MM.1S (cell line): ENCODE results near the gene FRG2B.

ENCODE experiments used
- DNase-seq: peaks from one replicate; pipeline ENCODE4 v3.0.0-alpha.2; 2015
- H2AFZ ChIP-seq: fragments of 300-600 bp; sonication (generic); 2 replicates; pipeline ENCODE4 v1.6.0; 2016; ENCODE audit warnings: antibody characterized with exemption, low read length
- H3F3A ChIP-seq: fragments of 300-600 bp; sonication (generic); 2 replicates; pipeline ENCODE4 v1.6.1; 2016; ENCODE audit warnings: mild to moderate bottlenecking, antibody characterized with exemption, low read length, moderate library complexity, mixed read lengths; ENCODE audit not compliant: insufficient read depth
- H3K27ac ChIP-seq: fragments of 300-600 bp; sonication (generic); 2 replicates; pipeline ENCODE4 v1.5.1; 2016; ENCODE audit warnings: mild to moderate bottlenecking, low read length
- H3K27me3 ChIP-seq: fragments of 300-600 bp; sonication (generic); replicated peaks from 2 replicates; pipeline ENCODE4 v1.6.0; 2016; ENCODE audit warnings: low read length; ENCODE audit not compliant: insufficient read depth
- H3K36me3 ChIP-seq: fragments of 300-600 bp; sonication (generic); replicated peaks from 2 replicates; pipeline ENCODE4 v1.6.1; 2016; ENCODE audit warnings: mild to moderate bottlenecking, low read length, mixed read lengths; ENCODE audit not compliant: insufficient read depth
- H3K4me1 ChIP-seq: fragments of 300-600 bp; sonication (generic); 2 replicates; pipeline ENCODE4 v1.6.1; 2016; ENCODE audit warnings: low read length, mixed read lengths
- H3K4me2 ChIP-seq: fragments of 300-600 bp; sonication (generic); 2 replicates; pipeline ENCODE4 v1.6.0; 2016; ENCODE audit warnings: low read depth, low read length
- H3K4me3 ChIP-seq: fragments of 300-600 bp; sonication (generic); 2 replicates; pipeline ENCODE4 v1.5.1; 2016; ENCODE audit warnings: low read length, mixed read lengths
- H3K79me2 ChIP-seq: fragments of 300-600 bp; sonication (generic); 2 replicates; pipeline ENCODE4 v1.6.1; 2016; ENCODE audit warnings: mixed run types, low read length, mixed read lengths
- H3K9ac ChIP-seq: fragments of 300-600 bp; sonication (generic); 2 replicates; pipeline ENCODE4 v1.6.1; 2016; ENCODE audit warnings: low read length, mixed read lengths
- H3K9me2 ChIP-seq: fragments of 300-600 bp; sonication (generic); replicated peaks from 2 replicates; pipeline ENCODE4 v1.6.1; 2016; ENCODE audit warnings: mild to moderate bottlenecking, low read length, mixed read lengths; ENCODE audit not compliant: insufficient read depth
- H3K9me3 ChIP-seq: fragments of 300-600 bp; sonication (generic); replicated peaks from 2 replicates; pipeline ENCODE4 v1.6.1; 2016; ENCODE audit warnings: mild to moderate bottlenecking, low read length, mixed read lengths; ENCODE audit not compliant: insufficient read depth
- H4K20me1 ChIP-seq: fragments of 300-600 bp; sonication (generic); 2 replicates; pipeline ENCODE4 v1.6.1; 2016; ENCODE audit warnings: mild to moderate bottlenecking, low read length, moderate library complexity, mixed read lengths; ENCODE audit not compliant: insufficient read depth
- EZH2 ChIP-seq: fragments of 300-600 bp; sonication (generic); optimal IDR thresholded peaks from 2 replicates; pipeline ENCODE3; 2017; ENCODE audit warnings: low read depth, mild to moderate bottlenecking, antibody characterized with exemption, low read length, mixed read lengths
- EZH2phosphoT487 ChIP-seq: fragments of 300-600 bp; sonication (generic); IDR thresholded peaks from 2 replicates; pipeline ENCODE4 v1.6.1; 2018; ENCODE audit warnings: antibody characterized with exemption, low read length
- TF ChIP-seq, protein P1 (sequence below): fragments of 300-600 bp; sonication (generic); IDR thresholded peaks from 2 replicates; pipeline ENCODE4 v1.5.1; 2016; ENCODE audit warnings: antibody characterized with exemption, low read length, mixed read lengths

Gene FRG2B

DNA sequence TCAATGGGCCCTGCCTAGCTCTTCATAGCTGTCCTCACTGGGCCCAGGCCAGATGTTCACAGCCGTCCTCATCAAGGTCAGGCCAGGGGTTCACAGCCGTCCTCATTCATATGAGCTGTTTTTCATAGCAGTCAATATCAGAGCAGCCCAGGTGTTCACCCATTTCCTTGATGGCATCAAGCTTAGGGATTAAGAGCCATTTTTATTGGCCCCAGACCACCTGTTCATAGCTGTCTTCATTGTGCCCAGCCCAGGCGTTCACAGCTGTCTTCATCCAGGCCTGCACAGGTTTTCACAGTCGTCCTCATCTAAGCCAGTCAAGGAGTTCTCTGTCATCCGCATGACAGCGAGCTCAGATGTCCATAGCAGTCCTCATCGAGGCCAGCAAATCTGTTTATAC lies 9.4 kb downstream of the FRG2B start:
- Histone ChIP-seq H3K4me2 (no peak overlapping the region), H3K27ac (no peak overlapping the region), H3K9me3 (no peaks in the 10 kb centered on the region), H3F3A (no peaks in the 10 kb centered on the region), H3K9me2 (no peaks in the 10 kb centered on the region), H3K36me3 (no peaks in the 10 kb centered on the region), H3K9ac (no peak overlapping the region), H4K20me1 (no peaks in the 10 kb centered on the region), H2AFZ (no peak overlapping the region), H3K79me2 (no peaks in the 10 kb centered on the region), H3K4me1 (no peaks in the 10 kb centered on the region), H3K27me3 (no peaks in the 10 kb centered on the region; the same call in 1 of the 2 replicates), H3K4me3 (no peak overlapping the region)
- TF ChIP-seq EZH2 (no peak), EZH2phosphoT487 (no peak)
- TF ChIP-seq, protein P1, sequence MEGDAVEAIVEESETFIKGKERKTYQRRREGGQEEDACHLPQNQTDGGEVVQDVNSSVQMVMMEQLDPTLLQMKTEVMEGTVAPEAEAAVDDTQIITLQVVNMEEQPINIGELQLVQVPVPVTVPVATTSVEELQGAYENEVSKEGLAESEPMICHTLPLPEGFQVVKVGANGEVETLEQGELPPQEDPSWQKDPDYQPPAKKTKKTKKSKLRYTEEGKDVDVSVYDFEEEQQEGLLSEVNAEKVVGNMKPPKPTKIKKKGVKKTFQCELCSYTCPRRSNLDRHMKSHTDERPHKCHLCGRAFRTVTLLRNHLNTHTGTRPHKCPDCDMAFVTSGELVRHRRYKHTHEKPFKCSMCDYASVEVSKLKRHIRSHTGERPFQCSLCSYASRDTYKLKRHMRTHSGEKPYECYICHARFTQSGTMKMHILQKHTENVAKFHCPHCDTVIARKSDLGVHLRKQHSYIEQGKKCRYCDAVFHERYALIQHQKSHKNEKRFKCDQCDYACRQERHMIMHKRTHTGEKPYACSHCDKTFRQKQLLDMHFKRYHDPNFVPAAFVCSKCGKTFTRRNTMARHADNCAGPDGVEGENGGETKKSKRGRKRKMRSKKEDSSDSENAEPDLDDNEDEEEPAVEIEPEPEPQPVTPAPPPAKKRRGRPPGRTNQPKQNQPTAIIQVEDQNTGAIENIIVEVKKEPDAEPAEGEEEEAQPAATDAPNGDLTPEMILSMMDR = no peak
- no peak for DNase-seq

DNA sequence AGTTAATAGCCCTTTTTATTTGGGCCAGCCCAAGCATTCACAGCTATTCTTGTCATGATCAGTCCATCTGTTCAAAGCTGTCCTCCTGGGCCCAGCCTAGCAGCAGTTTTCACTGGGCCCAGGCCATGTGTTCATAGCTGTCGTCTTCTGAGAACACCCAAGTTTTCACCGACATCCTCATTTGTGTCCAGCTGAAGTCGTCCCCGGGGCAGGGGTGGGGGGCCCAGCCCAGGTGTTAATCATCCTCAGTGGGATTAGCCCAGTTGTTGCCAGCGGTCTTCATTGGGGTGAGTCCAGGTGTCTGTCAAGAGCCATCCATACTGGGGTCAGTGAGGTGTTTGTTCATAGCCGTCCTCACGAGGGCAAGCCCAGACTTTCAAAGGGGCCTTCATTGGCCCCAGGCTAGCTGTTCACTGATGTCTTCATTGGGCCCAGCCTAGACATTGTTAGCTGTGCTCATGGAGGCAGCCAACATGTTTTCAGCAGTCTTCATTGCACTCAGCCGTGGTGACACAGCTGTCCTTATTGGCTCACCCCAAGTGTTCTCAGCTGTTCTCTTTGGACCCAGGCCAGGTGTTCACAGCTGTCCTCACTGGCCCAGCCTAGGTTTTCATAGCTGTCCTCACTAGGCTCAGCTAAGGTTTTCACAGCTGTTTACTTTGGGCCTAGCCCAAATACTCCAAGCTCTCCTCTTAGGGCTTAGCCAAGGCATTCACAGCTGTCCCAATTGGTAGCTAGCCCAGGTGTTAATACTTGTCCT lies 10.0 kb downstream of the FRG2B start:
- no peak overlapping the region for H3K4me2 ChIP-seq
- H3K27me3 ChIP-seq = no peaks in the 10 kb centered on the region; the same call in 1 of the 2 replicates
- H2AFZ ChIP-seq = no peak overlapping the region
- no peak overlapping the region for H3K27ac ChIP-seq
- no peaks in the 10 kb centered on the region for H3F3A ChIP-seq
- H3K4me3 ChIP-seq = no peak overlapping the region
- H3K9ac ChIP-seq = no peak overlapping the region
- no peaks in the 10 kb centered on the region for H3K79me2 ChIP-seq
- DNase-seq = no peak
- no peaks in the 10 kb centered on the region for H3K36me3 ChIP-seq
- no peaks in the 10 kb centered on the region for H3K9me2 ChIP-seq
- H3K4me1 ChIP-seq = no peaks in the 10 kb centered on the region
- no peaks in the 10 kb centered on the region for H4K20me1 ChIP-seq
- TF ChIP-seq, protein P1 = no peak
- H3K9me3 ChIP-seq = no peaks in the 10 kb centered on the region

DNA sequence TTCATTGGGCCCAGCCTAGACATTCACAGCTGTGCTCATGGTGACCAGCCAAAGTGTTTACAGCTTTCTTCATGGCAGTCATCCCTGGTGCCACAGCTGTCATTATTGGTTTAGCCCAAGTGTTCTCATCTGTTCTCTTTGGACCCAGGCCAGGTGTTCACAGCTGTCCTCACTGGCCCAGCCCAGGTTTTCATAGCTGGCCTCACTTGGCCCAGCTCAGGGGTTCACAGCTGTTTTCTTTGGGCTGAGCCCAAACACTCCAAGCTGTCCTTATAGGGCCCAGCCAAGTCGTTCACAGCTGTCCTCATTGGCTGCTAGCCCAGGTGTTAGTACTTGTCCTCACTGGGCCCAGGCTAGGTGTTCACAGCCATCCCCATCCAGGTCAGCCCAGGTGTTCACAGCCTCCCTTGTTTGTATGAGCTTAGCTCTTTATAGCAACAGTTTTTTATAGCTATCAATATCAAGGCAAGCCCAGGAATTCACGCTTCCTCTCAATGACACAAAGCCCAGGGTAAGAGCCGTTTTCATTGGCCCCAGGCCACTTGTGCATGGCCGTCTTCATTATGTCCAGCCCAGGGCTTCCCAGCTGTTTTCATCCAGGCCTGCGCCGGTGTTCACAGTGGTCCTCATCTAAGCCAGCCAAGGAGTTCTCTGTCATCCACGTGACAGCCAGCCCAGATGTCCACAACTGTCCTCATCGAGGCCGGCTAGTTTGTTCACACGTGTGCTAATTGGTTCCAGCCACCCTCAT lies 11.6 kb downstream of the FRG2B start:
- H3K4me3 ChIP-seq = no peak overlapping the region
- H3F3A ChIP-seq = no peaks in the 10 kb centered on the region
- H3K27me3 ChIP-seq = no peaks in the 10 kb centered on the region; the same call in 1 of the 2 replicates
- no peak overlapping the region for H3K4me2 ChIP-seq
- TF ChIP-seq EZH2phosphoT487 (no peak), EZH2 (no peak)
- TF ChIP-seq, protein P1 = no peak
- H3K79me2 ChIP-seq = no peaks in the 10 kb centered on the region
- H2AFZ ChIP-seq = no peak overlapping the region
- no peaks in the 10 kb centered on the region for H4K20me1 ChIP-seq
- H3K9ac ChIP-seq = no peak overlapping the region
- H3K36me3 ChIP-seq = no peaks in the 10 kb centered on the region
- no peak for DNase-seq
- no peaks in the 10 kb centered on the region for H3K9me3 ChIP-seq
- H3K4me1 ChIP-seq = no peaks in the 10 kb centered on the region
- no peaks in the 10 kb centered on the region for H3K9me2 ChIP-seq
- no peak overlapping the region for H3K27ac ChIP-seq
